Heart left ventricle (tissue), 16 donors: Measurements from ENCODE around the gene OMD. TPM values are rescaled to one million over a fixed set of nuclear protein-coding genes. Genes with fewer than 3 reads are reported as not detected.

Experiments used
- ATAC-seq, 4 donors: fragments of 200-7000 bp; cut with Tn5 transposase; one replicate each; pipeline ENCODE4 v1.9.1; 2020 to 2022; ENCODE audit warnings: moderate library complexity in 4 of 4, mild to moderate bottlenecking in 3 of 4, moderate number of reproducible peaks in 1 of 4
- DNase-seq, 5 donors: peaks; one replicate each; pipeline ENCODE4 v3.0.0-alpha.2; 2020
- H3K27ac ChIP-seq, 12 donors: fragments of 200-600 bp; sonication (generic) in 4 of 12; one replicate each; pipeline versions ENCODE4 v1.5.0 to v1.8.0; 2016 to 2022; ENCODE audit warnings: mild to moderate bottlenecking in 2 of 12
- H3K27me3 ChIP-seq, 9 donors: fragments of 200-600 bp; sonication (generic) in 2 of 9; one replicate each; pipeline versions ENCODE4 v1.5.1 to v1.8.0; 2016 to 2022; ENCODE audit warnings: mild to moderate bottlenecking in 3 of 9
- H3K36me3 ChIP-seq, 9 donors: fragments of 200-600 bp; sonication (generic) in 2 of 9; one replicate each; pipeline versions ENCODE4 v1.5.0 to v1.8.0; 2018 to 2022; ENCODE audit warnings: mild to moderate bottlenecking in 2 of 9
- H3K4me1 ChIP-seq, 12 donors: fragments of 200-600 bp; sonication (generic) in 4 of 12; one replicate each; pipeline versions ENCODE4 v1.5.0 to v1.8.0; 2016 to 2022; ENCODE audit warnings: mild to moderate bottlenecking in 3 of 12
- H3K4me3 ChIP-seq, 12 donors: fragments of 200-600 bp; sonication (generic) in 4 of 12; one replicate each; pipeline versions ENCODE4 v1.5.0 to v1.8.0; 2017 to 2022; ENCODE audit warnings: mild to moderate bottlenecking in 9 of 12, moderate library complexity in 4 of 12
- H3K9me3 ChIP-seq, 12 donors: fragments of 200-600 bp; sonication (generic) in 4 of 12; one replicate each; pipeline versions ENCODE4 v1.5.0 to v1.8.0; 2016 to 2022; ENCODE audit warnings: mild to moderate bottlenecking in 1 of 12
- POLR2A ChIP-seq, 2 donors: fragments of 450-650 bp; IDR thresholded peaks; one replicate each; pipeline ENCODE4 v1.6.1; 2017; ENCODE audit warnings: antibody characterized with exemption in 2 of 2, mild to moderate bottlenecking in 2 of 2, moderate library complexity in 2 of 2
- WGBS, 4 donors: extraction: QIAGEN DNeasy Blood & Tissue Kit in 2 of 4; methylation state at CpG; one replicate each; pipeline versions ENCODE4 v1.1.5 to v1.1.7; 2013 to 2018; 5-methylcytosine and 5-hydroxymethylcytosine counted together
- intact Hi-C, 10 donors: fragments of 100-400 bp; cut with DNase I; formaldehyde crosslinking; loops; one replicate each; pipeline versions ENCODE4 v1.11.1 to v1.14.2; 2022
- polyA plus RNA-seq, 2 donors: library from polyadenylated mRNA; stranded (reverse); fragments of 200-250 nt; gene quantifications; one replicate each; pipeline ENCODE4 v1.2.3, GENCODE V29; 2013
- total RNA-seq, 9 donors: library from RNA; depleted of rRNA in 2 of 9; stranded (reverse); fragments of >200 nt in 2 of 9; fragmentation: NEBNext Ultra II Directional in 3 of 9; extraction: Animal tissue kit (Norgen Biotek cat#: 25700) in 3 of 9; gene quantifications; one replicate each; pipeline versions ENCODE4 v1.1.0 to v1.2.4, GENCODE V29; 2016 to 2023
- TF ChIP-seq, protein P1 (sequence below), 12 donors: fragments of 200-600 bp; sonication (generic) in 4 of 12; IDR thresholded peaks; one replicate each; pipeline versions ENCODE4 v1.5.0 to v1.8.0; 2018 to 2022; ENCODE audit warnings: antibody characterized with exemption in 12 of 12, mild to moderate bottlenecking in 5 of 12
- donor health status: ischemic (EF 13 %, LVEDD 7.1; RV severe dilation, severe dysfunction).
- donor health status: healthy with polysubstance abuse.
- donor health status: DM: no; HTN: yes; CAD: no.
- donor health status: DM: no; HTN: no; CAD: no.
- donor health status: ischemic (EF 25% LVEDD 6.9; RV normal size, moderate dysfunction).
- donor health status: ischemic (EF 25% LVEDD 5.7; RV mildly dilated, moderate dysfunction).
- donor health status: healthy.
- donor health status: DM: yes; HTN: yes; CAD: no.
- donor health status: ischemic (EF 35%, LVEDD 5.7; RV mildly dilated, moderate dysfunction).
- donor health status: nonischemic (EF 11% LVEDD 7.7; RV severe dilation, severe dysfunction).
- donor health status: DM: yes; HTN: yes; CAD: no.
- donor health status: PGD.
- donor health status: ischemic (EF 29% LVEDD 5.4; RV normal size, mild dysfunction).
- donor health status: nonischemic (EF 23%, LVEDD 6.1; RV moderate dilation, normal function).

OMD gene
- total and polyA plus RNA-seq, 11 donors: 1.5 to 10.2 (median 5.5) TPM

- H3K4me3 ChIP-seq: no peak overlapping the region
- H3K4me1 ChIP-seq: peaks cover 0 to 2% (median 0%) of the 10 kb centered on the region in 12 donors
- intact Hi-C loops: loop anchor here in 2 of 10 donors (10.0 kb wide), 2 partner anchors 78 to 312 kb away; no protein-coding TSS in a partner anchor
- DNase-seq: no peak
- no peaks in the 10 kb centered on the region for H3K36me3 ChIP-seq
- no peak overlapping the region for H3K27ac ChIP-seq
- H3K27me3 ChIP-seq: no peaks in the 10 kb centered on the region
- no peak for ATAC-seq
- H3K9me3 ChIP-seq: peaks cover 0 to 5% (median 0%) of the 10 kb centered on the region in 12 donors
- TF ChIP-seq, protein P1, sequence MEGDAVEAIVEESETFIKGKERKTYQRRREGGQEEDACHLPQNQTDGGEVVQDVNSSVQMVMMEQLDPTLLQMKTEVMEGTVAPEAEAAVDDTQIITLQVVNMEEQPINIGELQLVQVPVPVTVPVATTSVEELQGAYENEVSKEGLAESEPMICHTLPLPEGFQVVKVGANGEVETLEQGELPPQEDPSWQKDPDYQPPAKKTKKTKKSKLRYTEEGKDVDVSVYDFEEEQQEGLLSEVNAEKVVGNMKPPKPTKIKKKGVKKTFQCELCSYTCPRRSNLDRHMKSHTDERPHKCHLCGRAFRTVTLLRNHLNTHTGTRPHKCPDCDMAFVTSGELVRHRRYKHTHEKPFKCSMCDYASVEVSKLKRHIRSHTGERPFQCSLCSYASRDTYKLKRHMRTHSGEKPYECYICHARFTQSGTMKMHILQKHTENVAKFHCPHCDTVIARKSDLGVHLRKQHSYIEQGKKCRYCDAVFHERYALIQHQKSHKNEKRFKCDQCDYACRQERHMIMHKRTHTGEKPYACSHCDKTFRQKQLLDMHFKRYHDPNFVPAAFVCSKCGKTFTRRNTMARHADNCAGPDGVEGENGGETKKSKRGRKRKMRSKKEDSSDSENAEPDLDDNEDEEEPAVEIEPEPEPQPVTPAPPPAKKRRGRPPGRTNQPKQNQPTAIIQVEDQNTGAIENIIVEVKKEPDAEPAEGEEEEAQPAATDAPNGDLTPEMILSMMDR (IDR thresholded peaks at IDR 0.05): no peak
- TF ChIP-seq POLR2A (IDR thresholded peaks at IDR 0.05): no peak
Measured at GRCh38 chr9:92446536-92446935, 22.3 kb upstream of the OMD start.

- intact Hi-C loops: loop anchor here in 2 of 10 donors (10.0 kb wide), 2 partner anchors 80 to 310 kb away; no protein-coding TSS in a partner anchor
- TF ChIP-seq, protein P1 (IDR thresholded peaks at IDR 0.05): no peak
- no peak for TF ChIP-seq POLR2A (IDR thresholded peaks at IDR 0.05)
- Histone ChIP-seq H3K27me3 (no peaks in the 10 kb centered on the region), H3K36me3 (no peaks in the 10 kb centered on the region), H3K9me3 (peaks cover 0 to 3% (median 0%) of the 10 kb centered on the region in 12 donors), H3K4me1 (peaks cover 0 to 2% (median 0%) of the 10 kb centered on the region in 12 donors), H3K4me3 (no peak overlapping the region), H3K27ac (no peak overlapping the region)
- 92 to 100% (median 93%) methylated on average over 1 to 4 of the region's 4 CpGs for WGBS, 4 donors
- ATAC-seq (no peak), DNase-seq (no peak)
Measured at GRCh38 chr9:92444841-92445240, 20.6 kb upstream of the OMD start.

DNA sequence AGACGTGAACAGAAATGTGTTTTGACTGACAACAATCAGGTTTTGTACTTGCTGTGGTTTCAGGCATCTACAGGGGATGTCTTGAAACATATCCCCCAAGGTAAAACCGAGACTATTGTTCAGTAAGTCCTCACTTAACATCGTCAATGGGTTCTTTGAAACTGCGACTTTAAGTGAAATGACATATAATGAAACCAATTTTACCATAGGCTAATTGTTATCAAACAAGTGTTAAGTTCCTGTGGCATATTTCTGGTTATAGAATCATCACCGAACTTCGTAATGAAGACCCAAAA lies 16.4 kb upstream of the OMD start:
- intact Hi-C loops: loop anchor here in 2 of 10 donors (10.0 kb wide), 2 partner anchors 84 to 306 kb away; no protein-coding TSS in a partner anchor
- 92 to 93% (median 92%) methylated on average over 6 of the region's 6 CpGs for WGBS, 4 donors
- Histone ChIP-seq H3K36me3 (no peaks in the 10 kb centered on the region), H3K27ac (peak overlapping the region in 1 of 12 donors; percentile 33), H3K27me3 (no peaks in the 10 kb centered on the region), H3K9me3 (no peaks in the 10 kb centered on the region), H3K4me1 (peaks cover 0 to 7% (median 0%) of the 10 kb centered on the region in 12 donors), H3K4me3 (no peak overlapping the region)
- DNase-seq (no peak), ATAC-seq (no peak)
- TF ChIP-seq, protein P1 (IDR thresholded peaks at IDR 0.05): no peak
- no peak for TF ChIP-seq POLR2A (IDR thresholded peaks at IDR 0.05)

DNA sequence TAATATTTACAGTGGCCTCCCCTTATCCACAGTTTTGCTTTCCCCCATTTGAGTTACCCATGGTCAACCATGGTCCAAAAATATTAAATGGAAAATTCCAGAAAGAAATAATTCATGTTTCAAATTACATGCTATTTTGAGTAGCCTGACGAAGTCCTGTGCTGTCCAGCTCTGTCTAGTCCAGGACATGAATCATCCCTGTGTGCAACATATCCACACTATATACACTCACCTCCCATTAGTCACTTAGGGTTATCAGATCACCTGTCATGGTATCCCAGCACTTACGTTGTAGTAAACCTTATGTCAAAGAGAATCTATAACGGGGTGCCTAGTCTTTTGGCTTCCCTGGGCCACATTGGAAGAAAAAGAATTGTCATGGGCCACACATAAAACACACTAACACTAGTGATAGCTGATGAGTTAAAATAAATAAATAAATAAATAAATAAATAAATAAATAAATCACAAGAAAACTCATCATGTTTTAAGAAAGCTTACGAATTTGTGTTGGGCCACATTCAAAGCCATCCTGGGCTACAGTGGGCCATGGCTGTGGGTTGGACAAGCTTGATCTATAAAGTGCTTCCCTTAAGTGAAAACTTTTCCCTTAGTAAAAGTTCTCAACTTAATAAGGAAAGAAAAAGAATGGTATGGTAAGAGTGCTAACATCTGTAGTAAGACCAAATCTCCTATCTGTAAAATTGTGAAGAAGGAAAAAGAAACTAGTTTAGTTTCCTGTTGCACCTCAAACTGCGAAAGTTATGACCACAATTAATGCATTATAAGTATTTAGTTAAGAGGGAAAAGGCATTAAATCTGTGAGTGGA lies 15.9 kb upstream of the OMD start:
- no peaks in the 10 kb centered on the region for H3K36me3 ChIP-seq
- ATAC-seq (no peak), DNase-seq (no peak)
- no peak overlapping the region for H3K4me3 ChIP-seq
- intact Hi-C loops: loop anchor here in 9 of 10 donors (5.0 to 10.0 kb wide), 10 partner anchors 85 to 305 kb away; partner anchors contain the start of genes CENPP (in 1 of the 9) and NOL8 (in 1 of the 9)
- H3K27me3 ChIP-seq: no peaks in the 10 kb centered on the region
- H3K9me3 ChIP-seq: no peaks in the 10 kb centered on the region
- TF ChIP-seq, protein P1 (IDR thresholded peaks at IDR 0.05): no peak
- TF ChIP-seq POLR2A (IDR thresholded peaks at IDR 0.05): no peak
- WGBS, 4 donors: 88 to 93% (median 90%) methylated on average over 5 of the region's 5 CpGs
- H3K4me1 ChIP-seq: peaks cover 0 to 7% (median 0%) of the 10 kb centered on the region in 12 donors
- peak overlapping the region in 1 of 12 donors; percentile 33 for H3K27ac ChIP-seq
